ENCODE results near the gene HIRA. TPM values are rescaled to one million over a fixed set of nuclear protein-coding genes. Genes with fewer than 3 reads are reported as not detected.
A peak's percentile ranks its signal among the peaks of the same experiment; 100 is the strongest.

Gene HIRA
- total and polyA plus RNA-seq, 9 of the 15 experiments (the other 6 are each of a cell fraction or from before 2014, with no cell fraction given), result 0.96 to 132 (median 58.4) TPM

DNA sequence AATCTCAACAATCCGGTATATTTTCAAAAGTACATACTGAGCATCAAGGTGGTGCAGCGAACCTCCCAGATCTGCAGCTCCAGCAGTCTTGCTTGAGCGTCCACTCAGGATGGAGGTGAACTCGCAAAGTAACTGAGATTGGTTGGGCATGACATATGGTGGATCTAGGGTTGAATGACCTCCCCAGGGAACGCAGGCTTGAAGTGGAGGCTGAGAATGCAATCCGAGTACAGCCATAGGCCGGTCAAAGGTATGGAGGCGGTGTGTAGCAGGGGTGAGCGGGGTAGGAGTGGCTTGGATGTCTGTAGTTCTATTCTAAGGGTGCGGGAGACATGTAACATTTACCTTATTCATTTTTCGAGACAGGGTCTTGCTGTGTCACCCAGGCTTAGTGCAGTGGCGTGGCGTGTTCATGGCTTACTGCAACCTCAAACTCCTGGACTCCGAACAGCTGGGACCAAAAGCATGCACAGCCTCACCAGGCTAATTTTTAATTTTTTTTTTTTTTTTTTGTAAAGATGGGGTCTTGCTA is 16.6 kb upstream of the HIRA start (continued):
- TF ChIP-seq TEAD1 (CRISPR knock-in tag; IDR thresholded peaks at IDR 0.05) (0 out of 4 replicates have a peak, but pooled peaks of 1 of the 2 experiments have one; percentile 11), RBFOX2 (IDR thresholded peaks at IDR 0.05; ENCODE audit: low read depth, low read length) (no peak), ELF1 (tag; IDR thresholded peaks at IDR 0.05) (no peak), NONO (IDR thresholded peaks at IDR 0.05; ENCODE audit: low read depth in 2 of 2, low read length in 1 of 2) (no peak), NFE2 (IDR thresholded peaks at IDR 0.05; ENCODE audit: low read depth) (no peak), NCOA1 (IDR thresholded peaks at IDR 0.05; ENCODE audit: low read depth) (0 out of 2 replicates have a peak, but pooled peaks have one; percentile 30), TRIM24 (IDR thresholded peaks at IDR 0.05) (no peak)
- TF ChIP-seq, protein P1, sequence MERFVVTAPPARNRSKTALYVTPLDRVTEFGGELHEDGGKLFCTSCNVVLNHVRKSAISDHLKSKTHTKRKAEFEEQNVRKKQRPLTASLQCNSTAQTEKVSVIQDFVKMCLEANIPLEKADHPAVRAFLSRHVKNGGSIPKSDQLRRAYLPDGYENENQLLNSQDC (CRISPR knock-in tag; IDR thresholded peaks at IDR 0.05), result no peak
- TF ChIP-seq, protein P2, sequence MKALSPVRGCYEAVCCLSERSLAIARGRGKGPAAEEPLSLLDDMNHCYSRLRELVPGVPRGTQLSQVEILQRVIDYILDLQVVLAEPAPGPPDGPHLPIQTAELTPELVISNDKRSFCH (CRISPR knock-in tag; IDR thresholded peaks at IDR 0.05), result no peak
- TF ChIP-seq, protein P2 (tag; IDR thresholded peaks at IDR 0.05), result no peak
- TF ChIP-seq, protein P3, sequence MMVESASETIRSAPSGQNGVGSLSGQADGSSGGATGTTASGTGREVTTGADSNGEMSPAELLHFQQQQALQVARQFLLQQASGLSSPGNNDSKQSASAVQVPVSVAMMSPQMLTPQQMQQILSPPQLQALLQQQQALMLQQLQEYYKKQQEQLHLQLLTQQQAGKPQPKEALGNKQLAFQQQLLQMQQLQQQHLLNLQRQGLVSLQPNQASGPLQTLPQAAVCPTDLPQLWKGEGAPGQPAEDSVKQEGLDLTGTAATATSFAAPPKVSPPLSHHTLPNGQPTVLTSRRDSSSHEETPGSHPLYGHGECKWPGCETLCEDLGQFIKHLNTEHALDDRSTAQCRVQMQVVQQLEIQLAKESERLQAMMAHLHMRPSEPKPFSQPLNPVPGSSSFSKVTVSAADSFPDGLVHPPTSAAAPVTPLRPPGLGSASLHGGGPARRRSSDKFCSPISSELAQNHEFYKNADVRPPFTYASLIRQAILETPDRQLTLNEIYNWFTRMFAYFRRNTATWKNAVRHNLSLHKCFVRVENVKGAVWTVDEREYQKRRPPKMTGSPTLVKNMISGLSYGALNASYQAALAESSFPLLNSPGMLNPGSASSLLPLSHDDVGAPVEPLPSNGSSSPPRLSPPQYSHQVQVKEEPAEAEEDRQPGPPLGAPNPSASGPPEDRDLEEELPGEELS (CRISPR knock-in tag; IDR thresholded peaks at IDR 0.05; ENCODE audit: borderline replicate concordance), result no peak
- TF ChIP-seq, protein P4, sequence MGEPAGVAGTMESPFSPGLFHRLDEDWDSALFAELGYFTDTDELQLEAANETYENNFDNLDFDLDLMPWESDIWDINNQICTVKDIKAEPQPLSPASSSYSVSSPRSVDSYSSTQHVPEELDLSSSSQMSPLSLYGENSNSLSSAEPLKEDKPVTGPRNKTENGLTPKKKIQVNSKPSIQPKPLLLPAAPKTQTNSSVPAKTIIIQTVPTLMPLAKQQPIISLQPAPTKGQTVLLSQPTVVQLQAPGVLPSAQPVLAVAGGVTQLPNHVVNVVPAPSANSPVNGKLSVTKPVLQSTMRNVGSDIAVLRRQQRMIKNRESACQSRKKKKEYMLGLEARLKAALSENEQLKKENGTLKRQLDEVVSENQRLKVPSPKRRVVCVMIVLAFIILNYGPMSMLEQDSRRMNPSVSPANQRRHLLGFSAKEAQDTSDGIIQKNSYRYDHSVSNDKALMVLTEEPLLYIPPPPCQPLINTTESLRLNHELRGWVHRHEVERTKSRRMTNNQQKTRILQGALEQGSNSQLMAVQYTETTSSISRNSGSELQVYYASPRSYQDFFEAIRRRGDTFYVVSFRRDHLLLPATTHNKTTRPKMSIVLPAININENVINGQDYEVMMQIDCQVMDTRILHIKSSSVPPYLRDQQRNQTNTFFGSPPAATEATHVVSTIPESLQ (CRISPR knock-in tag; IDR thresholded peaks at IDR 0.05), result no peak
- TF ChIP-seq, protein P5, sequence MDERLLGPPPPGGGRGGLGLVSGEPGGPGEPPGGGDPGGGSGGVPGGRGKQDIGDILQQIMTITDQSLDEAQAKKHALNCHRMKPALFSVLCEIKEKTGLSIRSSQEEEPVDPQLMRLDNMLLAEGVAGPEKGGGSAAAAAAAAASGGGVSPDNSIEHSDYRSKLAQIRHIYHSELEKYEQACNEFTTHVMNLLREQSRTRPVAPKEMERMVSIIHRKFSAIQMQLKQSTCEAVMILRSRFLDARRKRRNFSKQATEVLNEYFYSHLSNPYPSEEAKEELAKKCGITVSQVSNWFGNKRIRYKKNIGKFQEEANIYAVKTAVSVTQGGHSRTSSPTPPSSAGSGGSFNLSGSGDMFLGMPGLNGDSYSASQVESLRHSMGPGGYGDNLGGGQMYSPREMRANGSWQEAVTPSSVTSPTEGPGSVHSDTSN (CRISPR knock-in tag; IDR thresholded peaks at IDR 0.05; ENCODE audit: low read depth), result no peak
- TF ChIP-seq, protein P5 (tag; conservative IDR thresholded peaks at IDR 0.05; ENCODE audit: low read depth), result no peak
- TF ChIP-seq, protein P6, sequence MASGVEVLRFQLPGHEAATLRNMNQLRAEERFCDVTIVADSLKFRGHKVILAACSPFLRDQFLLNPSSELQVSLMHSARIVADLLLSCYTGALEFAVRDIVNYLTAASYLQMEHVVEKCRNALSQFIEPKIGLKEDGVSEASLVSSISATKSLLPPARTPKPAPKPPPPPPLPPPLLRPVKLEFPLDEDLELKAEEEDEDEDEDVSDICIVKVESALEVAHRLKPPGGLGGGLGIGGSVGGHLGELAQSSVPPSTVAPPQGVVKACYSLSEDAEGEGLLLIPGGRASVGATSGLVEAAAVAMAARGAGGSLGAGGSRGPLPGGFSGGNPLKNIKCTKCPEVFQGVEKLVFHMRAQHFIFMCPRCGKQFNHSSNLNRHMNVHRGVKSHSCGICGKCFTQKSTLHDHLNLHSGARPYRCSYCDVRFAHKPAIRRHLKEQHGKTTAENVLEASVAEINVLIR (CRISPR knock-in tag; IDR thresholded peaks at IDR 0.05), result no peak
- TF ChIP-seq, protein P7, sequence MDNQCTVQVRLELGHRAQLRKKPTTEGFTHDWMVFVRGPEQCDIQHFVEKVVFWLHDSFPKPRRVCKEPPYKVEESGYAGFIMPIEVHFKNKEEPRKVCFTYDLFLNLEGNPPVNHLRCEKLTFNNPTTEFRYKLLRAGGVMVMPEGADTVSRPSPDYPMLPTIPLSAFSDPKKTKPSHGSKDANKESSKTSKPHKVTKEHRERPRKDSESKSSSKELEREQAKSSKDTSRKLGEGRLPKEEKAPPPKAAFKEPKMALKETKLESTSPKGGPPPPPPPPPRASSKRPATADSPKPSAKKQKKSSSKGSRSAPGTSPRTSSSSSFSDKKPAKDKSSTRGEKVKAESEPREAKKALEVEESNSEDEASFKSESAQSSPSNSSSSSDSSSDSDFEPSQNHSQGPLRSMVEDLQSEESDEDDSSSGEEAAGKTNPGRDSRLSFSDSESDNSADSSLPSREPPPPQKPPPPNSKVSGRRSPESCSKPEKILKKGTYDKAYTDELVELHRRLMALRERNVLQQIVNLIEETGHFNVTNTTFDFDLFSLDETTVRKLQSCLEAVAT (IDR thresholded peaks at IDR 0.05), result 0 out of 4 replicates have a peak, but pooled peaks of 1 of the 2 experiments have one; percentile 75
